OCI-LY3 (cell line): ENCODE data around the gene BTG1.

ENCODE experiments used
- H2AFZ ChIP-seq: fragments of 200-600, 300-600 bp; shearing (Covaris generic); 2 replicates; pipeline ENCODE4 v1.6.0; 2014; ENCODE audit warnings: antibody characterized with exemption, low read depth, low read length
- H3K27ac ChIP-seq: fragments of 200-600, 300-600 bp; sonication (generic); 2 replicates; pipeline ENCODE4 v1.5.1; 2014; ENCODE audit warnings: mild to moderate bottlenecking, low read length, moderate library complexity, mixed read lengths
- H3K27me3 ChIP-seq: fragments of 200-600, 300-600 bp; sonication (generic); 2 replicates; pipeline ENCODE4 v1.6.1; 2014; ENCODE audit warnings: low read depth, low read length, mixed read lengths
- H3K36me3 ChIP-seq: fragments of 200-600, 300-600 bp; sonication (generic); replicated peaks from 2 replicates; pipeline ENCODE3; 2014; ENCODE audit warnings: low read depth, low read length, mixed read lengths
- H3K4me1 ChIP-seq: fragments of 300-600, 200-600 bp; sonication (generic); 2 replicates; pipeline ENCODE4 v1.6.1; 2014; ENCODE audit warnings: low read length, mixed read lengths
- H3K4me2 ChIP-seq: fragments of 200-600, 300-600 bp; sonication (generic); 2 replicates; pipeline ENCODE4 v1.6.1; 2014; ENCODE audit warnings: low read length, mixed read lengths
- H3K4me3 ChIP-seq: fragments of 300-600, 200-600 bp; sonication (generic); 2 replicates; pipeline ENCODE4 v1.5.1; 2014; ENCODE audit warnings: antibody characterized with exemption, mild to moderate bottlenecking, low read length, moderate library complexity
- H3K79me2 ChIP-seq: fragments of 300-600, 200-600 bp; shearing (Covaris generic); 2 replicates; pipeline ENCODE4 v1.6.1; 2014; ENCODE audit warnings: mild to moderate bottlenecking, low read length, mixed read lengths
- H3K9ac ChIP-seq: fragments of 300-600, 200-600 bp; shearing (Covaris generic); 2 replicates; pipeline ENCODE4 v1.6.0; 2014; ENCODE audit warnings: mild to moderate bottlenecking, low read length, moderate library complexity
- H3K9me3 ChIP-seq: fragments of 200-600, 300-600 bp; shearing (Covaris generic); 2 replicates; pipeline ENCODE4 v1.6.1; 2014; ENCODE audit warnings: low read length, mixed read lengths; ENCODE audit not compliant: insufficient read depth
- H4K20me1 ChIP-seq: fragments of 200-600, 300-600 bp; sonication (generic); 2 replicates; pipeline ENCODE4 v1.6.1; 2016; ENCODE audit warnings: low read length, mixed read lengths; ENCODE audit not compliant: insufficient read depth
- CTCF ChIP-seq: fragments of 200-600, 300-600 bp; sonication (generic); IDR thresholded peaks from 2 replicates; pipeline ENCODE4 v1.5.1; 2014; ENCODE audit warnings: antibody characterized with exemption, low read length, low read depth
- EZH2phosphoT487 ChIP-seq: fragments of 200-600 bp; shearing (Covaris generic); IDR thresholded peaks from 2 replicates; pipeline ENCODE4 v1.6.1; 2018; ENCODE audit warnings: antibody characterized with exemption, mixed run types, low read depth

The BTG1 gene

GRCh38 chr12:92146497-92147224 lies 1.0 kb upstream of the BTG1 start:
- H3K4me1 ChIP-seq: peaks cover 13% of the 10 kb centered on the region
- no peak overlapping the region for H2AFZ ChIP-seq
- peak overlapping the region; percentile 95 for H3K4me3 ChIP-seq
- no peaks in the 10 kb centered on the region for H3K9me3 ChIP-seq
- no peaks in the 10 kb centered on the region for H3K27me3 ChIP-seq
- H3K4me2 ChIP-seq: peak overlapping the region; percentile 74
- peak overlapping the region; percentile 94 for H3K9ac ChIP-seq
- peaks cover 37% of the 10 kb centered on the region for H4K20me1 ChIP-seq
- no peak for TF ChIP-seq CTCF
- no peak for TF ChIP-seq EZH2phosphoT487
- H3K27ac ChIP-seq: peak overlapping the region; percentile 80
- peaks cover 59% of the 10 kb centered on the region for H3K79me2 ChIP-seq
- H3K36me3 ChIP-seq: peaks cover 44% of the 10 kb centered on the region

- Histone ChIP-seq H2AFZ (no peak overlapping the region), H3K9me3 (no peaks in the 10 kb centered on the region), H3K4me3 (peak overlapping the region; percentile 96), H3K79me2 (peaks cover 72% of the 10 kb centered on the region), H3K4me1 (peaks cover 13% of the 10 kb centered on the region), H3K27ac (peak overlapping the region; percentile 86), H3K4me2 (peak overlapping the region; percentile 93), H3K9ac (peak overlapping the region; percentile 96), H4K20me1 (peaks cover 49% of the 10 kb centered on the region), H3K27me3 (no peaks in the 10 kb centered on the region), H3K36me3 (peaks cover 56% of the 10 kb centered on the region)
- TF ChIP-seq CTCF (no peak), EZH2phosphoT487 (no peak)
These were observed 240 bp downstream of the BTG1 start for GRCh38 chr12:92145481-92145730.

- Histone ChIP-seq H3K79me2 (peaks cover 77% of the 10 kb centered on the region), H3K4me3 (peak overlapping the region; percentile 96), H3K9me3 (no peaks in the 10 kb centered on the region), H3K4me2 (peak overlapping the region; percentile 93), H2AFZ (no peak overlapping the region), H3K4me1 (peaks cover 13% of the 10 kb centered on the region), H3K27ac (peak overlapping the region; percentile 86), H3K9ac (peak overlapping the region; percentile 96), H3K36me3 (peaks cover 61% of the 10 kb centered on the region), H4K20me1 (peaks cover 55% of the 10 kb centered on the region), H3K27me3 (no peaks in the 10 kb centered on the region)
- TF ChIP-seq EZH2phosphoT487: no peak
- TF ChIP-seq CTCF: peak; percentile 28
These were observed 790 bp downstream of the BTG1 start for GRCh38 chr12:92144631-92145480.
